HG03575 (cell line): Measurements from ENCODE around the gene CCDC169.

Experiments used
- ATAC-seq: cut with Tn5 transposase; IDR thresholded peaks from one replicate; pipeline ENCODE4 v1.9.1; 2021; ENCODE audit not compliant: unreplicated experiment, insufficient number of reproducible peaks, low FRiP score; ENCODE audit errors: extremely low read depth

Gene CCDC169

GRCh38 chr13:36259361-36260137 is 38.1 kb downstream of the CCDC169 start:
- no peak for ATAC-seq

GRCh38 chr13:36258831-36259230 is 38.8 kb downstream of the CCDC169 start:
- ATAC-seq: no peak

- ATAC-seq: no peak
Observed at GRCh38 chr13:36251526-36251925, 46.1 kb downstream of the CCDC169 start.

- no peak for ATAC-seq
Observed at GRCh38 chr13:36251017-36251416, 46.6 kb downstream of the CCDC169 start.

- no peak for ATAC-seq
Observed at GRCh38 chr13:36248700-36249099, 48.9 kb downstream of the CCDC169 start.

GRCh38 chr13:36244990-36245389 is 52.6 kb downstream of the CCDC169 start:
- ATAC-seq: no peak

- no peak for ATAC-seq
Observed at GRCh38 chr13:36244073-36244472, 53.5 kb downstream of the CCDC169 start.

- ATAC-seq: no peak
Observed at GRCh38 chr13:36242761-36243160, 54.9 kb downstream of the CCDC169 start.

- no peak for ATAC-seq
Observed at GRCh38 chr13:36231236-36231635, 66.4 kb downstream of the CCDC169 start.

GRCh38 chr13:36224730-36225129 is 72.9 kb downstream of the CCDC169 start:
- no peak for ATAC-seq

- no peak for ATAC-seq
Observed at GRCh38 chr13:36219883-36220282, 77.7 kb downstream of the CCDC169 start.

GRCh38 chr13:36217456-36217855 is 80.2 kb downstream of the CCDC169 start:
- ATAC-seq: no peak

GRCh38 chr13:36214163-36214921 is 83.3 kb downstream of the CCDC169 start, which contains the start of gene SOHLH2:
SOHLH2 (minus strand) TSS chr13:36214556; CDS start chr13:36214526, 30 bp downstream.
- no peak for ATAC-seq

- ATAC-seq: no peak
Observed at GRCh38 chr13:36212789-36213188, 84.8 kb downstream of the CCDC169 start.

GRCh38 chr13:36211567-36211966 is 86.0 kb downstream of the CCDC169 start:
- no peak for ATAC-seq

GRCh38 chr13:36210738-36211137 is 86.9 kb downstream of the CCDC169 start:
- no peak for ATAC-seq

GRCh38 chr13:36207672-36208071 is 89.9 kb downstream of the CCDC169 start:
- ATAC-seq: no peak

GRCh38 chr13:36193151-36193855 is 104.3 kb downstream of the CCDC169 start:
- ATAC-seq: no peak

- no peak for ATAC-seq
Observed at GRCh38 chr13:36192166-36192565, 105.4 kb downstream of the CCDC169 start.

GRCh38 chr13:36190771-36191170 is 106.8 kb downstream of the CCDC169 start:
- no peak for ATAC-seq
